Measurements from ENCODE around the gene INTS11.

INTS11 gene

DNA sequence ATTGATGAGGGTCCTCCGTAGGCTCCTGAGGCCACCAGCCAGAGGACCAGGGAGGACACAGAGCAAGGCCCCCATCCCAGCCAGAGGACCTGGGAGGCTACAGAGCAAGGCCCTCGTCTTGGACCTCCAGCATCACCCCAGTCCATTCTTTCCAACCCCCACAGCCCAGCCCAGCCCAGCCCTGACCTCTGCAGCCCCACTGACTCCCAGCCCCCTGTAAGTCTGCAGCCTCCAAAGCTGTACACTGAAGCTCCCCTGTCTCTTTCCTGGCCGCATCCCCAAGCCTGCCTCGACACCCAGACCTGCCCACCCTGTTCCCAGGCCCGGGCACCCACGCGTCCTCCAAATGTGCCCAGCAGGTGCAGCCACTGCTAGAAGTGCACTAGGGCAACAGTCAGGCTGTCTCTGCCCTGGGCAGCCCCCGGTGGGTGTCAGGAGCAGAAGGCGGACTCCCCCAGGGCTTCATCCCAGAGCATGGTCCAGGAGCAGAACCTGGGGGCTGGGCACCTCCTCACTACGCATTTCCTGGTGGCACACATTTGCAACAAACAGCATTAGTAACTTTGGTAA is 22.7 kb upstream of the INTS11 start:
- intact Hi-C loops (cut with DNase I; ENCODE audit: low total_unique reads) = no loop called here
- DNase-seq = no peak
- H3K27ac ChIP-seq = peak overlapping the region; percentile 64 to 66
- H3K4me1 ChIP-seq = peaks cover 0 to 59% (median 44%) of the 10 kb centered on the region in 4 donors
- TF ChIP-seq, protein P1, sequence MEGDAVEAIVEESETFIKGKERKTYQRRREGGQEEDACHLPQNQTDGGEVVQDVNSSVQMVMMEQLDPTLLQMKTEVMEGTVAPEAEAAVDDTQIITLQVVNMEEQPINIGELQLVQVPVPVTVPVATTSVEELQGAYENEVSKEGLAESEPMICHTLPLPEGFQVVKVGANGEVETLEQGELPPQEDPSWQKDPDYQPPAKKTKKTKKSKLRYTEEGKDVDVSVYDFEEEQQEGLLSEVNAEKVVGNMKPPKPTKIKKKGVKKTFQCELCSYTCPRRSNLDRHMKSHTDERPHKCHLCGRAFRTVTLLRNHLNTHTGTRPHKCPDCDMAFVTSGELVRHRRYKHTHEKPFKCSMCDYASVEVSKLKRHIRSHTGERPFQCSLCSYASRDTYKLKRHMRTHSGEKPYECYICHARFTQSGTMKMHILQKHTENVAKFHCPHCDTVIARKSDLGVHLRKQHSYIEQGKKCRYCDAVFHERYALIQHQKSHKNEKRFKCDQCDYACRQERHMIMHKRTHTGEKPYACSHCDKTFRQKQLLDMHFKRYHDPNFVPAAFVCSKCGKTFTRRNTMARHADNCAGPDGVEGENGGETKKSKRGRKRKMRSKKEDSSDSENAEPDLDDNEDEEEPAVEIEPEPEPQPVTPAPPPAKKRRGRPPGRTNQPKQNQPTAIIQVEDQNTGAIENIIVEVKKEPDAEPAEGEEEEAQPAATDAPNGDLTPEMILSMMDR (IDR thresholded peaks at IDR 0.05) = no peak
- H3K4me3 ChIP-seq = peak overlapping the region; percentile 81 to 84
- no peaks in the 10 kb centered on the region for H3K27me3 ChIP-seq
- no peaks in the 10 kb centered on the region for H3K9me3 ChIP-seq
- H3K36me3 ChIP-seq = peaks cover 0 to 1% (median 0%) of the 10 kb centered on the region in 3 donors

DNA sequence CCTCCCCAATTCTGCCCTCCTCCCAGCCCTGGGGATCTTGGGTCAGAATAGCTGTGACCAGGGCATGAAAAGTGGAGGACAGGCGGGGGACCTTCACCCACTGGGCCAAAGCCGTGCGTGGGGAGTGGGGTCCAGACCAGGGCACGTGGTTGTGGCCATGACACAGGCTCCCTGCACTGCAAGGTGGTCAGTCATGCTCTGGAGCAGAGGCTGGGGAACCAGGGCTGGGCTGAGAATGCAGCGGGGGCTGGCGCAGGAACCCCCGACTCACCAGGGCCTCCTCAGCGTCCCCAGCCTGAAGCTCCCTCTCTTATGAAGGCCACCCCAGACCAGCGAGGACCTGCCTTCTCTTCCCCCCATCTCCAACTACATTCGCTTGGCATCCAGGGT is 22.0 kb upstream of the INTS11 start:
- intact Hi-C loops (cut with DNase I; ENCODE audit: low total_unique reads) = no loop called here
- peaks cover 0 to 7% (median 4%) of the 10 kb centered on the region in 3 donors for H3K36me3 ChIP-seq
- H3K27ac ChIP-seq = no peak overlapping the region
- peaks cover 0 to 53% (median 38%) of the 10 kb centered on the region in 4 donors for H3K4me1 ChIP-seq
- H3K27me3 ChIP-seq = no peaks in the 10 kb centered on the region
- TF ChIP-seq, protein P1 (IDR thresholded peaks at IDR 0.05) = no peak
- no peak overlapping the region for H3K4me3 ChIP-seq
- no peak for DNase-seq
- no peaks in the 10 kb centered on the region for H3K9me3 ChIP-seq

DNA sequence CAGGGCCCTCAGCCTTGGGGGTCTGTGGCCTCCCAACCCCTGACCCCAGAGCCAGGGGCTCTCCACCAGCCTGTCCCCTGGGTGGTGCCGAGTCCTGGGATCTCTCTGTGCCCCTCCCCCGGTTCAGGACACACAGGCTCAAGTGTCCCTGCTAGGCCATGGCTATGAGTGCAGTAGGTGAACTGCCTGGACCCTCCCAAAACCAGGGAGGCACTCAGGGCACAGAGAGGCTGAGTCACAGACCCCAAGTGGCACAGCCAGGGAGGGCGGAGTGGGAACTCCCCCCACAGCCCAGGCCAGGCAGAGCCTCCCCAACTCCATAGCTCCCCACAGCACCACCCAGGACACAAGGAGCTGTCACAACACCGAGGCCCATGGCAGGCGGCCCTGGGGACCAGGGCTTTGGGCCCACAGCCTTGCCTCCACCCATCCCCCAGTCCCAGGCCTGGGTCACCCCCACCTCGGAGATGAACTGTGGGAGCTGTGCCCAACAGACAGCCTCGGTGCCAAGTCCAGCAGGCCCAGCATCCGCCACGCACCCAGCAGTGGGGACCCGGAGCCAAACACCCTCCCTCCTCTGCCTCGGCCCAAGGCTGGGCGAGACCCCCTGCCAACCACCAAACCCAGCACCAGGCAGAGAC is 21.5 kb upstream of the INTS11 start:
- H3K4me3 ChIP-seq = no peak overlapping the region
- no peaks in the 10 kb centered on the region for H3K27me3 ChIP-seq
- no peaks in the 10 kb centered on the region for H3K9me3 ChIP-seq
- peaks cover 0 to 13% (median 8%) of the 10 kb centered on the region in 3 donors for H3K36me3 ChIP-seq
- no peak overlapping the region for H3K27ac ChIP-seq
- peaks cover 0 to 50% (median 34%) of the 10 kb centered on the region in 4 donors for H3K4me1 ChIP-seq
- no peak for DNase-seq
- TF ChIP-seq, protein P1 (IDR thresholded peaks at IDR 0.05) = no peak
- intact Hi-C loops (cut with DNase I; ENCODE audit: low total_unique reads) = no loop called here

DNA sequence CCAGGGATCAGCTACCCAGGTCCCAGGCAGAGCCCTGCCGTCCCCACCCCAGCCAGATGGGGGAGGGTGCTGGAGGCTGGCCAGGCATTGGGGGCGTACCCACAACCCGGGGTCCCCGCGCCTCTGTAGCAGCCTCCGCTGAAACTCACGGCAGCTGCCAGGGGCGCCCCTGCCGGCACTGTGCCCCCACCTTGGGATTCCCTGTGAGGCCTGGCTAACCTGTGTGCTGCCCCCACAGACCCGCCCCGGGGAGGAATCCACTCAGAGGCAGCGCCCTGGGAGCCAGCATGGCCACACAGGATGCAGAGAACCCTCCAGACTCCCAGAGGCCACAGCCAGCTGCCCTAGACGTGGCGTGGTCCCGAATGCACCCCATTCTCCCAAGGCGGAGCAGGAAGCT is 20.9 kb upstream of the INTS11 start:
- no peaks in the 10 kb centered on the region for H3K27me3 ChIP-seq
- peaks cover 0 to 19% (median 12%) of the 10 kb centered on the region in 3 donors for H3K36me3 ChIP-seq
- intact Hi-C loops (cut with DNase I; ENCODE audit: low total_unique reads) = no loop called here
- TF ChIP-seq, protein P1 (IDR thresholded peaks at IDR 0.05) = no peak
- no peak overlapping the region for H3K27ac ChIP-seq
- no peak for DNase-seq
- H3K9me3 ChIP-seq = no peaks in the 10 kb centered on the region
- H3K4me3 ChIP-seq = no peak overlapping the region
- H3K4me1 ChIP-seq = peaks cover 0 to 50% (median 34%) of the 10 kb centered on the region in 4 donors

DNA sequence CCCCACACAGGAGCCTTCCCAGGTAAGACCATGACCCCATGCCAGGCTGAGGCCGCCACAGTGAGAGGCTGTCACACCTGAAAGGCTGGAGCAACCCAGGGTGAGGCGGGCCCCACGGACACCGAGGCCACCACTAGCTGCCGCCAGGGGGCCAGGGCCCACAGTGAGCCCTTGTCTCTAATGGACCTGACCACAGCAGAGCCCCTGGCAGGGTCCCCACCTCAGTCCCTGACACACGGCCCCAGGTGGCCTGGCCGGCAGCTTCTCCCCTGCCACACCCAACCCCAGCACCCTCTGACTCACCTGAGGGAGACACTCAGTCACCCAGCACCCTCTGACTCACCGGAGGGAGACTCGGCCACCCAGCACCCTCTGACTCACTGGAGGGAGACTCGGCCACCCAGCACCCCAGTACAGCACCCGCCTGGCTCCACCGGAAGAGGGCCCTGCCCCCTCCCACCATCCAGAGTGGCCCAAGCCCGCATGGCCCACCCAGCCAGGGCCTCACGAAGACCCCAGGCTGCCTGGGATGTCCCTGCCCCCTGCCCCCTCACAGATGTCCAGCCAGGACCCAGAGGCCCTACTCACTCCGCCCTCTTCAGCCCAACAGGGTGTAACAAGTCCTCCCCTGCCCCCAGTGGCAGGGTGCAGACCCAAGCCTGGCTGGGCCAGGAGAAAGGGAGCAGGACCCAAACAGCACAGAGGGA is 20.3 kb upstream of the INTS11 start:
- Histone ChIP-seq H3K9me3 (no peaks in the 10 kb centered on the region), H3K4me3 (no peak overlapping the region), H3K27ac (no peak overlapping the region), H3K36me3 (peaks cover 0 to 24% (median 18%) of the 10 kb centered on the region in 3 donors), H3K4me1 (peaks cover 0 to 50% (median 34%) of the 10 kb centered on the region in 4 donors), H3K27me3 (no peaks in the 10 kb centered on the region)
- DNase-seq = no peak
- TF ChIP-seq, protein P1 (IDR thresholded peaks at IDR 0.05) = no peak
- intact Hi-C loops (cut with DNase I; ENCODE audit: low total_unique reads) = no loop called here
